ENCODE results near the gene PURA. TPM values are rescaled to one million over a fixed set of nuclear protein-coding genes. Genes with fewer than 3 reads are reported as not detected.

PURA gene
- total RNA-seq, 2 experiments from 2014 or later: 9.5 to 10.7 TPM

- Mint-ChIP-seq H3K27ac (no peak overlapping the region), H3K4me1 (peaks cover 5% of the 10 kb centered on the region), H3K27me3 (no peaks in the 10 kb centered on the region), H3K9me3 (ENCODE audit: low read depth) (no peaks in the 10 kb centered on the region), H3K4me3 (no peak overlapping the region), H3K36me3 (ENCODE audit: low read depth) (no peaks in the 10 kb centered on the region)
- DNase-seq: no peak
- intact Hi-C loops (cut with DNase I, micrococcal nuclease): no loop called here
- POLR2A ChIA-PET: no interaction called here
- CTCF ChIA-PET: interaction anchor here (0.6 to 8.0 kb wide), 10 partner anchors 10 to 372 kb away, joined by 3 to 93 read pairs (median 4); no protein-coding TSS in a partner anchor
- no peak for ATAC-seq
Observed at GRCh38 chr5:140159014-140159927, 45.4 kb downstream of the PURA start.

GRCh38 chr5:140162275-140162674 lies 48.4 kb downstream of the PURA start:
- intact Hi-C loops (cut with DNase I, micrococcal nuclease): no loop called here

GRCh38 chr5:140162781-140163180 lies 48.9 kb downstream of the PURA start:
- Mint-ChIP-seq H3K4me1 (no peaks in the 10 kb centered on the region), H3K4me3 (no peak overlapping the region), H3K9me3 (ENCODE audit: low read depth) (no peaks in the 10 kb centered on the region), H3K27me3 (no peaks in the 10 kb centered on the region), H3K27ac (no peak overlapping the region), H3K36me3 (ENCODE audit: low read depth) (no peaks in the 10 kb centered on the region)
- ChIA-PET POLR2A (no interaction called here), CTCF (no interaction called here)
- no peak for ATAC-seq
- intact Hi-C loops (cut with DNase I, micrococcal nuclease): no loop called here
- no peak for DNase-seq

More at GRCh38 chr5:140162275-140162674, 48.4 kb downstream of the PURA start:
- DNase-seq (no peak), ATAC-seq (no peak)
- H3K9me3 Mint-ChIP-seq (ENCODE audit: low read depth): no peaks in the 10 kb centered on the region
- no peaks in the 10 kb centered on the region for H3K27me3 Mint-ChIP-seq
- no peaks in the 10 kb centered on the region for H3K4me1 Mint-ChIP-seq
- ChIA-PET CTCF (interaction anchor here (1.2 kb wide), 1 partner anchor 89 kb away, joined by 5 read pairs; no protein-coding TSS in a partner anchor), POLR2A (no interaction called here)
- H3K4me3 Mint-ChIP-seq: no peak overlapping the region
- H3K36me3 Mint-ChIP-seq (ENCODE audit: low read depth): no peaks in the 10 kb centered on the region
- H3K27ac Mint-ChIP-seq: no peak overlapping the region

GRCh38 chr5:140165101-140165922 lies 51.4 kb downstream of the PURA start:
- H3K4me3 Mint-ChIP-seq: no peak overlapping the region
- intact Hi-C loops (cut with DNase I, micrococcal nuclease): no loop called here
- POLR2A ChIA-PET: no interaction called here
- H3K9me3 Mint-ChIP-seq (ENCODE audit: low read depth): no peaks in the 10 kb centered on the region
- CTCF ChIA-PET: interaction anchor here (0.8 to 1.1 kb wide), 5 partner anchors 9 to 93 kb away, joined by 3 read pairs; no protein-coding TSS in a partner anchor
- no peak overlapping the region for H3K27ac Mint-ChIP-seq
- H3K27me3 Mint-ChIP-seq: no peaks in the 10 kb centered on the region
- no peak for ATAC-seq
- H3K36me3 Mint-ChIP-seq (ENCODE audit: low read depth): no peaks in the 10 kb centered on the region
- H3K4me1 Mint-ChIP-seq: no peaks in the 10 kb centered on the region
- no peak for DNase-seq

GRCh38 chr5:140165923-140166270 lies 52.0 kb downstream of the PURA start:
- Mint-ChIP-seq H3K27ac (no peak overlapping the region), H3K36me3 (ENCODE audit: low read depth) (no peaks in the 10 kb centered on the region), H3K4me3 (no peak overlapping the region), H3K4me1 (no peaks in the 10 kb centered on the region), H3K27me3 (no peaks in the 10 kb centered on the region), H3K9me3 (ENCODE audit: low read depth) (no peaks in the 10 kb centered on the region)
- intact Hi-C loops (cut with DNase I, micrococcal nuclease): no loop called here
- CTCF ChIA-PET: interaction anchor here (0.8 to 1.1 kb wide), 4 partner anchors 8 to 93 kb away, joined by 3 read pairs; no protein-coding TSS in a partner anchor
- POLR2A ChIA-PET: no interaction called here
- ATAC-seq (no peak), DNase-seq (no peak)

- DNase-seq (no peak), ATAC-seq (no peak)
- Mint-ChIP-seq H3K27me3 (no peaks in the 10 kb centered on the region), H3K27ac (no peak overlapping the region), H3K4me1 (no peaks in the 10 kb centered on the region), H3K36me3 (ENCODE audit: low read depth) (no peaks in the 10 kb centered on the region), H3K4me3 (no peak overlapping the region), H3K9me3 (ENCODE audit: low read depth) (no peaks in the 10 kb centered on the region)
- intact Hi-C loops (cut with DNase I, micrococcal nuclease): no loop called here
- CTCF ChIA-PET: interaction anchor here (0.7 kb wide), 1 partner anchor 19 kb away, joined by 3 read pairs; no protein-coding TSS in a partner anchor
- POLR2A ChIA-PET: no interaction called here
Observed at GRCh38 chr5:140166911-140167310, 53.0 kb downstream of the PURA start.

GRCh38 chr5:140168371-140168770 lies 54.5 kb downstream of the PURA start:
- no peaks in the 10 kb centered on the region for H3K36me3 Mint-ChIP-seq (ENCODE audit: low read depth)

GRCh38 chr5:140169410-140169809 lies 55.5 kb downstream of the PURA start:
- H3K27me3 Mint-ChIP-seq: no peaks in the 10 kb centered on the region
- H3K4me3 Mint-ChIP-seq: no peak overlapping the region
- peaks cover 7% of the 10 kb centered on the region for H3K4me1 Mint-ChIP-seq
- ATAC-seq (no peak), DNase-seq (no peak)
- intact Hi-C loops (cut with DNase I, micrococcal nuclease): no loop called here
- no peaks in the 10 kb centered on the region for H3K9me3 Mint-ChIP-seq (ENCODE audit: low read depth)
- no peak overlapping the region for H3K27ac Mint-ChIP-seq
- no peaks in the 10 kb centered on the region for H3K36me3 Mint-ChIP-seq (ENCODE audit: low read depth)
- CTCF ChIA-PET: interaction anchor here (0.6 to 1.8 kb wide), 11 partner anchors 10 to 97 kb away, joined by 3 to 18 read pairs (median 3); no protein-coding TSS in a partner anchor
- POLR2A ChIA-PET: no interaction called here

More at GRCh38 chr5:140168371-140168770, 54.5 kb downstream of the PURA start:
- H3K27me3 Mint-ChIP-seq: no peaks in the 10 kb centered on the region
- ChIA-PET CTCF (no interaction called here), POLR2A (no interaction called here)
- ATAC-seq (no peak), DNase-seq (no peak)
- H3K4me1 Mint-ChIP-seq: no peaks in the 10 kb centered on the region
- intact Hi-C loops (cut with DNase I, micrococcal nuclease): no loop called here
- H3K27ac Mint-ChIP-seq: no peak overlapping the region
- no peak overlapping the region for H3K4me3 Mint-ChIP-seq
- H3K9me3 Mint-ChIP-seq (ENCODE audit: low read depth): no peaks in the 10 kb centered on the region

GRCh38 chr5:140172483-140172882 lies 58.6 kb downstream of the PURA start:
- no peaks in the 10 kb centered on the region for H3K9me3 Mint-ChIP-seq (ENCODE audit: low read depth)
- H3K27ac Mint-ChIP-seq: no peak overlapping the region
- CTCF ChIA-PET: no interaction called here
- POLR2A ChIA-PET: no interaction called here
- DNase-seq (no peak), ATAC-seq (no peak)
- no peaks in the 10 kb centered on the region for H3K36me3 Mint-ChIP-seq (ENCODE audit: low read depth)
- intact Hi-C loops (cut with DNase I, micrococcal nuclease): loop anchor here in 1 of 2 experiments (10.0 kb wide), 1 partner anchor 542 kb away; no protein-coding TSS in a partner anchor
- H3K27me3 Mint-ChIP-seq: no peaks in the 10 kb centered on the region
- peaks cover 15% of the 10 kb centered on the region for H3K4me1 Mint-ChIP-seq
- H3K4me3 Mint-ChIP-seq: no peak overlapping the region

- H3K4me1 Mint-ChIP-seq: peaks cover 15% of the 10 kb centered on the region
- H3K9me3 Mint-ChIP-seq (ENCODE audit: low read depth): no peaks in the 10 kb centered on the region
- intact Hi-C loops (cut with DNase I, micrococcal nuclease): loop anchor here (2.0 to 10.0 kb wide), 3 partner anchors 65 to 541 kb away; partner anchors contain the start of gene HBEGF (in 1 of the 2)
- H3K4me3 Mint-ChIP-seq: peak overlapping the region; percentile 91
- H3K27me3 Mint-ChIP-seq: no peaks in the 10 kb centered on the region
- ATAC-seq (no peak), DNase-seq (no peak)
- CTCF ChIA-PET: interaction anchor here (0.7 to 2.2 kb wide), 4 partner anchors 8 to 178 kb away, joined by 3 to 9 read pairs (median 4); partner anchors contain the start of gene NRG2
- no peaks in the 10 kb centered on the region for H3K36me3 Mint-ChIP-seq (ENCODE audit: low read depth)
- H3K27ac Mint-ChIP-seq: peak overlapping the region; percentile 4
- POLR2A ChIA-PET: no interaction called here
Observed at GRCh38 chr5:140174014-140174413, 60.1 kb downstream of the PURA start.
